Measurements from ENCODE around the gene NOC2L. TPM values are rescaled to one million over a fixed set of nuclear protein-coding genes. Genes with fewer than 3 reads are reported as not detected.

The NOC2L gene
- total RNA-seq, 1 donor from 2014 or later, result 39.6 TPM

GRCh38 chr1:953524-954320 is 5.3 kb downstream of the NOC2L start:
- Mint-ChIP-seq H3K27ac (no peak overlapping the region), H3K4me3 (no peak overlapping the region), H3K27me3 (ENCODE audit: insufficient read depth, low read depth) (peaks cover 4% of the 10 kb centered on the region), H3K9me3 (no peaks in the 10 kb centered on the region), H3K36me3 (peaks cover 31% of the 10 kb centered on the region), H3K4me1 (peaks cover 11% of the 10 kb centered on the region)
- Histone ChIP-seq H2AFZ (replicated peaks) (no peak overlapping the region), H3K27ac (no peak overlapping the region), H3F3A (ENCODE audit: low read depth) (no peaks in the 10 kb centered on the region), H3K4me3 (no peak overlapping the region), H3K4me2 (no peak overlapping the region), H3K9ac (no peak overlapping the region), H4K20me1 (ENCODE audit: low read depth) (peaks cover 53% of the 10 kb centered on the region), H3K79me2 (ENCODE audit: low read depth) (peaks cover 19% of the 10 kb centered on the region), H3K36me3 (no peaks in the 10 kb centered on the region), H3K9me3 (ENCODE audit: low read depth) (no peaks in the 10 kb centered on the region), H3K4me1 (peaks cover 4% of the 10 kb centered on the region), H3K27me3 (no peaks in the 10 kb centered on the region)
- DNase-seq (ENCODE audit: low spot score), result no peak
- no peak for TF ChIP-seq EZH2phosphoT487 (IDR thresholded peaks at IDR 0.05)
- no peak for TF ChIP-seq CTCF (IDR thresholded peaks at IDR 0.05)
- no peak for TF ChIP-seq EZH2 (IDR thresholded peaks at IDR 0.05)

- H3K4me1 ChIP-seq, result no peaks in the 10 kb centered on the region
- H3K27ac ChIP-seq, result no peak overlapping the region
- Mint-ChIP-seq H3K4me1 (peaks cover 6% of the 10 kb centered on the region), H3K9me3 (no peaks in the 10 kb centered on the region), H3K36me3 (peaks cover 29% of the 10 kb centered on the region), H3K27ac (no peak overlapping the region), H3K4me3 (no peak overlapping the region), H3K27me3 (ENCODE audit: insufficient read depth, low read depth) (peaks cover 6% of the 10 kb centered on the region)
- H3K36me3 ChIP-seq, result no peaks in the 10 kb centered on the region
- peaks cover 8% of the 10 kb centered on the region for H3K79me2 ChIP-seq (ENCODE audit: low read depth)
- TF ChIP-seq EZH2 (IDR thresholded peaks at IDR 0.05) (no peak), EZH2phosphoT487 (IDR thresholded peaks at IDR 0.05) (no peak), CTCF (IDR thresholded peaks at IDR 0.05) (no peak)
- H3F3A ChIP-seq (ENCODE audit: low read depth), result no peaks in the 10 kb centered on the region
- DNase-seq (ENCODE audit: low spot score), result no peak
- no peak overlapping the region for H3K4me2 ChIP-seq
- no peaks in the 10 kb centered on the region for H3K9me3 ChIP-seq (ENCODE audit: low read depth)
- no peaks in the 10 kb centered on the region for H3K27me3 ChIP-seq
- H3K4me3 ChIP-seq, result no peak overlapping the region
- peaks cover 56% of the 10 kb centered on the region for H4K20me1 ChIP-seq (ENCODE audit: low read depth)
- no peak overlapping the region for H2AFZ ChIP-seq (replicated peaks)
- no peak overlapping the region for H3K9ac ChIP-seq
Measured at GRCh38 chr1:952603-953002, 6.5 kb downstream of the NOC2L start.

- Histone ChIP-seq H3K9me3 (ENCODE audit: low read depth) (no peaks in the 10 kb centered on the region), H3K27ac (no peak overlapping the region), H3K4me1 (no peaks in the 10 kb centered on the region), H3F3A (ENCODE audit: low read depth) (no peaks in the 10 kb centered on the region), H3K9ac (no peak overlapping the region), H3K27me3 (no peaks in the 10 kb centered on the region), H4K20me1 (ENCODE audit: low read depth) (peaks cover 56% of the 10 kb centered on the region), H3K79me2 (ENCODE audit: low read depth) (peaks cover 4% of the 10 kb centered on the region), H3K4me2 (no peak overlapping the region), H3K4me3 (no peak overlapping the region), H3K36me3 (no peaks in the 10 kb centered on the region), H2AFZ (replicated peaks) (no peak overlapping the region)
- DNase-seq (ENCODE audit: low spot score), result no peak
- no peak overlapping the region for H3K4me3 Mint-ChIP-seq
- peaks cover 28% of the 10 kb centered on the region for H3K36me3 Mint-ChIP-seq
- H3K9me3 Mint-ChIP-seq, result no peaks in the 10 kb centered on the region
- no peak for TF ChIP-seq EZH2 (IDR thresholded peaks at IDR 0.05)
- no peak for TF ChIP-seq CTCF (IDR thresholded peaks at IDR 0.05)
- no peak overlapping the region for H3K27ac Mint-ChIP-seq
- H3K27me3 Mint-ChIP-seq (ENCODE audit: insufficient read depth, low read depth), result peaks cover 6% of the 10 kb centered on the region
- H3K4me1 Mint-ChIP-seq, result peaks cover 3% of the 10 kb centered on the region
Measured at GRCh38 chr1:952201-952600, 6.9 kb downstream of the NOC2L start.

All from neural progenitor cell (in vitro differentiated cells).